Left ventricle myocardium inferior (tissue), 1 donor: ENCODE measurements around the gene PSMG4. TPM values are rescaled to one million over a fixed set of nuclear protein-coding genes. Genes with fewer than 3 reads are reported as not detected.

ENCODE experiments used
- DNase-seq: peaks from one replicate; pipeline ENCODE4 v3.0.0-alpha.2; 2020
- H3K27ac ChIP-seq: fragments of 200-600 bp; replicated peaks from 2 replicates; pipeline ENCODE4 v1.8.0; 2021
- H3K27me3 ChIP-seq: fragments of 200-600 bp; 2 replicates; pipeline ENCODE4 v1.8.0; 2021; ENCODE audit warnings: low read depth
- H3K36me3 ChIP-seq: fragments of 200-600 bp; 2 replicates; pipeline ENCODE4 v1.8.0; 2021
- H3K4me1 ChIP-seq: fragments of 200-600 bp; 2 replicates; pipeline ENCODE4 v1.8.0; 2021
- H3K4me3 ChIP-seq: fragments of 200-600 bp; 2 replicates; pipeline ENCODE4 v1.8.0; 2021; ENCODE audit warnings: mild to moderate bottlenecking, moderate library complexity
- H3K9me3 ChIP-seq: fragments of 200-600 bp; replicated peaks from 2 replicates; pipeline ENCODE4 v1.8.0; 2021
- intact Hi-C: fragments of 100-400 bp; cut with micrococcal nuclease; formaldehyde crosslinking; loops from one replicate; pipeline ENCODE4 v1.11.0; 2022
- total RNA-seq: library from RNA; stranded (reverse); fragmentation: NEBNext Ultra II Directional; extraction: Animal tissue kit (Norgen Biotek cat#: 25700); gene quantifications from one replicate; pipeline ENCODE4 v1.2.1, GENCODE V29; 2021
- TF ChIP-seq, protein P1 (sequence below): fragments of 200-600 bp; IDR thresholded peaks from 2 replicates; pipeline ENCODE4 v1.8.0; 2021; ENCODE audit warnings: antibody characterized with exemption, mild to moderate bottlenecking, borderline replicate concordance
- donor health status: DM: no; HTN: yes; CAD: no; lungs with severe emphysema.

PSMG4 gene
- total RNA-seq, 1 donor from 2014 or later: 11.2 TPM

GRCh38 chr6:3213334-3213695 lies 45.4 kb upstream of the PSMG4 start:
- intact Hi-C loops: no loop called here
- DNase-seq: no peak
- Histone ChIP-seq H3K4me3 (no peak overlapping the region), H3K27ac (no peak overlapping the region), H3K27me3 (peaks cover 48% of the 10 kb centered on the region), H3K4me1 (no peaks in the 10 kb centered on the region), H3K36me3 (no peaks in the 10 kb centered on the region), H3K9me3 (no peaks in the 10 kb centered on the region)
- TF ChIP-seq, protein P1, sequence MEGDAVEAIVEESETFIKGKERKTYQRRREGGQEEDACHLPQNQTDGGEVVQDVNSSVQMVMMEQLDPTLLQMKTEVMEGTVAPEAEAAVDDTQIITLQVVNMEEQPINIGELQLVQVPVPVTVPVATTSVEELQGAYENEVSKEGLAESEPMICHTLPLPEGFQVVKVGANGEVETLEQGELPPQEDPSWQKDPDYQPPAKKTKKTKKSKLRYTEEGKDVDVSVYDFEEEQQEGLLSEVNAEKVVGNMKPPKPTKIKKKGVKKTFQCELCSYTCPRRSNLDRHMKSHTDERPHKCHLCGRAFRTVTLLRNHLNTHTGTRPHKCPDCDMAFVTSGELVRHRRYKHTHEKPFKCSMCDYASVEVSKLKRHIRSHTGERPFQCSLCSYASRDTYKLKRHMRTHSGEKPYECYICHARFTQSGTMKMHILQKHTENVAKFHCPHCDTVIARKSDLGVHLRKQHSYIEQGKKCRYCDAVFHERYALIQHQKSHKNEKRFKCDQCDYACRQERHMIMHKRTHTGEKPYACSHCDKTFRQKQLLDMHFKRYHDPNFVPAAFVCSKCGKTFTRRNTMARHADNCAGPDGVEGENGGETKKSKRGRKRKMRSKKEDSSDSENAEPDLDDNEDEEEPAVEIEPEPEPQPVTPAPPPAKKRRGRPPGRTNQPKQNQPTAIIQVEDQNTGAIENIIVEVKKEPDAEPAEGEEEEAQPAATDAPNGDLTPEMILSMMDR: no peak

DNA sequence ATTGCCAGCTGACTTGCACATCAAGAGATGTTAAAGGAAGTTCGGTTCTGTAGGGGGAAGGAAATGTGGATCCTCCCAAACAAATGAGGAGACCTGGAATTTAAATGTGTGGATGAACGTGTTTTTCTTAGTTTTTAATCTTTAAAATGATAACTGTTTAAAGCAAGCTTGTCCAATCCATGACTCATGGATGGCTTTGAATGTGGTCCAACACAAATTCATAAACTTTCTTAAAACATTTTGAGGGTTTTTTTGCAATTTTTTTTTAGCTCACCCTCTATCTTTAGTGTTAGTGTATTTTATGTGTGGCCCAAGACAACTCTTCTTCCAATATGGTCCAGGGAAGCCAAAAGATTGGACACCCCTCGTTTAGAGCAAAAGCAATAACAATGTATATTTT lies 43.8 kb upstream of the PSMG4 start:
- TF ChIP-seq, protein P1: no peak
- Histone ChIP-seq H3K36me3 (no peaks in the 10 kb centered on the region), H3K4me3 (no peak overlapping the region), H3K9me3 (no peaks in the 10 kb centered on the region), H3K27ac (no peak overlapping the region), H3K27me3 (peaks cover 53% of the 10 kb centered on the region), H3K4me1 (no peaks in the 10 kb centered on the region)
- intact Hi-C loops: no loop called here
- no peak for DNase-seq

GRCh38 chr6:3217286-3217685 lies 41.5 kb upstream of the PSMG4 start:
- Histone ChIP-seq H3K4me1 (no peaks in the 10 kb centered on the region), H3K9me3 (no peaks in the 10 kb centered on the region), H3K27me3 (peaks cover 56% of the 10 kb centered on the region), H3K4me3 (no peak overlapping the region), H3K27ac (no peak overlapping the region), H3K36me3 (no peaks in the 10 kb centered on the region)
- TF ChIP-seq, protein P1: no peak
- intact Hi-C loops: no loop called here
- DNase-seq: no peak

- no peak overlapping the region for H3K4me3 ChIP-seq
- TF ChIP-seq, protein P1: no peak
- H3K9me3 ChIP-seq: no peaks in the 10 kb centered on the region
- intact Hi-C loops: no loop called here
- DNase-seq: no peak
- H3K4me1 ChIP-seq: no peaks in the 10 kb centered on the region
- no peak overlapping the region for H3K27ac ChIP-seq
- no peaks in the 10 kb centered on the region for H3K36me3 ChIP-seq
- H3K27me3 ChIP-seq: peaks cover 56% of the 10 kb centered on the region
These were observed 40.5 kb upstream of the PSMG4 start for GRCh38 chr6:3218266-3218665.

GRCh38 chr6:3220366-3220765 lies 38.4 kb upstream of the PSMG4 start:
- peaks cover 51% of the 10 kb centered on the region for H3K27me3 ChIP-seq
- DNase-seq: no peak
- H3K4me1 ChIP-seq: no peaks in the 10 kb centered on the region
- no peaks in the 10 kb centered on the region for H3K36me3 ChIP-seq
- no peaks in the 10 kb centered on the region for H3K9me3 ChIP-seq
- H3K4me3 ChIP-seq: no peak overlapping the region
- intact Hi-C loops: no loop called here
- TF ChIP-seq, protein P1: no peak
- H3K27ac ChIP-seq: no peak overlapping the region

DNA sequence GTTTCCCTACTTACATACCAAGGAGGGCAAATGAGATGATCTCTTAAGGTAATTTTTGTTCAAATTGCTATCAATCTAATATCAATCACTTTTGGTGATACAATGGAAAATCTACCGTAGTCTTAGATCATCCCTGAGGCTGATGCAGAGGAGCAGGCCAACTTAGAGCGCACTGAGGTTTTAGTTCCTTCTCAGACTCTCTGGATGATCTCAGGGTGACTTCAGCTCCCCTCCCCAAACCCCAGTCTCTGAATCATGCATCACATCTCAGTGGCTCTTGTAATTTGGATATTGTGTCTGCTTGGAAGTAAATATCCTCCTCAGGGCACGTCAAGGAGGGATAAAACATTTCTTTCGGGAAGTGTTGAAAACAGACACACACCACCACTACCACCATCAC lies 37.2 kb upstream of the PSMG4 start:
- H3K9me3 ChIP-seq: no peaks in the 10 kb centered on the region
- DNase-seq: no peak
- H3K4me1 ChIP-seq: peaks cover 2% of the 10 kb centered on the region
- no peaks in the 10 kb centered on the region for H3K36me3 ChIP-seq
- TF ChIP-seq, protein P1: no peak
- intact Hi-C loops: no loop called here
- no peak overlapping the region for H3K27ac ChIP-seq
- H3K4me3 ChIP-seq: no peak overlapping the region
- H3K27me3 ChIP-seq: peaks cover 50% of the 10 kb centered on the region
